Measurements from ENCODE around the gene COMMD1. TPM values are rescaled to one million over a fixed set of nuclear protein-coding genes. Genes with fewer than 3 reads are reported as not detected.

COMMD1 gene
- total and polyA plus RNA-seq, 7 experiments from 2014 or later = 15.6 to 65.3 (median 21.4) TPM

DNA sequence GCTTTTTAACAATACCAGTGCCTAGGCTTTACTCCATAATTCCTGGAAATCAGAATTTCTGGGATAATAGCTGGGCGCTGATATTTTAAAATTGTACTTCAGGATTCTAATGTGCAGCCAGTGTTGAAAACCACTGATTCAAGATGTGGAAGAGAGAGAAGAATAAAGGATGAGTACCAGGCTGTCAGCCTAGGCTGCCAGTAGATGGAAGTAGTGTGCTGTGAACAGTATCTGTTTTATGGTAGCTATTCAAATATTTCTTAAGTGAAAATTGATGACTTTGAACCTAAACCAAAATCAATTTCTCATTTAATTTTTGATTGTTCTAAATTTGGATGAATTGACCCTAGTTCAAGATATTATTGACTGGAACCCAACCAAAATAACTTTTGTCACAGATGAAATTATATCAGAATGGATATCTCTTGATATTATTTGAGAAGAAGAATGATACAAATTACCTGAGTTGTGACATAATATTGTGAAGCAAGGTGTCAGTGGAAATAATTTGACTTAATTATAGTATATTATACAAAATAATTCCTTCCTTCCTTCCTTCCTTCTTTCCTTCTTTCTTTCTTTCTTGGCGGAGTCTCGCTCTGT is 88.0 kb downstream of the COMMD1 start:
- intact Hi-C loops (cut with micrococcal nuclease) = loop anchor here in 1 of 2 donors (1.0 to 5.0 kb wide), 2 partner anchors 419 to 784 kb away; no protein-coding TSS in a partner anchor
- Histone ChIP-seq H3K27me3 (ENCODE audit: control insufficient read depth in 2 of 2, insufficient read depth in 2 of 2, low read length in 2 of 2) (no peaks in the 10 kb centered on the region), H3K4me1 (ENCODE audit: control insufficient read depth in 2 of 2, insufficient read depth in 2 of 2, low read length in 2 of 2) (no peaks in the 10 kb centered on the region), H3K27ac (ENCODE audit: low read depth, low read length) (no peak overlapping the region), H3K4me3 (ENCODE audit: low read length) (no peak overlapping the region), H3K9me3 (ENCODE audit: control insufficient read depth in 2 of 3, low read length in 3 of 3) (no peaks in the 10 kb centered on the region), H3K36me3 (ENCODE audit: control insufficient read depth in 2 of 3, insufficient read depth in 3 of 3, low read length in 3 of 3) (no peaks in the 10 kb centered on the region)
- peaks cover 0 to 1% (median 0%) of the 10 kb centered on the region in 11 donors for H3K9me3 Mint-ChIP-seq
- ChIA-PET POLR2A (interaction anchor here (0.6 kb wide), 1 partner anchor 36 kb away, joined by 3 read pairs; no protein-coding TSS in a partner anchor), CTCF (interaction anchor here (1.0 to 1.6 kb wide), 2 partner anchors 419 to 421 kb away, joined by 3 to 4 read pairs; no protein-coding TSS in a partner anchor)
- H3K27ac Mint-ChIP-seq = no peak overlapping the region
- H3K4me3 Mint-ChIP-seq = no peak overlapping the region
- H3K27me3 Mint-ChIP-seq = no peaks in the 10 kb centered on the region
- H3K4me1 Mint-ChIP-seq = peaks cover 5 to 13% (median 8%) of the 10 kb centered on the region in 7 donors
- ATAC-seq (peak; percentile 63), DNase-seq (peak in 3 of 9 donors; percentile 11 to 20 (median 12))
- peaks cover 0 to 27% (median 7%) of the 10 kb centered on the region in 5 donors for H3K36me3 Mint-ChIP-seq

DNA sequence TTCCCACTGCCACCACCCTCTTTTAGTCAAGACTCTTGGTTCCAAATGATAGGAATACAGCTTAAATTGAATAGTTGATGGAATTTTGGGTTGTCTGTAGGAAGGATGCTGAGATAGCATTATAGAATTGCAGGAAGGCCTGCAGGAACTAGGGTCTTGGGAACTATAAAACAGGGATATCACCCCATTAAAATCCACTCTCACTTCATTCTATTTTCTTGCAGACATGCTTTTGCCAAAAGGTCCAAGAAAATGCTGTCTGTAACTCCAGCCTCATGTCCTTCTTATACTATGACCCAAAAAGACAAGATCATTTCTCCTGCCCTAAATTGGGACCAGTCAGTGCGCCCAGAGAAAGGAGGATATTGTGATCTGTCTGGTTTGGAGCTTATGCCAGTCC is 89.1 kb downstream of the COMMD1 start:
- Histone ChIP-seq H3K4me1 (ENCODE audit: control insufficient read depth in 2 of 2, insufficient read depth in 2 of 2, low read length in 2 of 2) (no peaks in the 10 kb centered on the region), H3K27me3 (ENCODE audit: control insufficient read depth in 2 of 2, insufficient read depth in 2 of 2, low read length in 2 of 2) (no peaks in the 10 kb centered on the region), H3K4me3 (ENCODE audit: low read length) (no peak overlapping the region), H3K36me3 (ENCODE audit: control insufficient read depth in 2 of 3, insufficient read depth in 3 of 3, low read length in 3 of 3) (no peaks in the 10 kb centered on the region), H3K27ac (ENCODE audit: low read depth, low read length) (no peak overlapping the region), H3K9me3 (ENCODE audit: control insufficient read depth in 2 of 3, low read length in 3 of 3) (no peaks in the 10 kb centered on the region)
- Mint-ChIP-seq H3K27me3 (no peaks in the 10 kb centered on the region), H3K9me3 (no peaks in the 10 kb centered on the region), H3K36me3 (peaks cover 0 to 20% (median 0%) of the 10 kb centered on the region in 5 donors), H3K4me1 (peaks cover 5 to 13% (median 8%) of the 10 kb centered on the region in 7 donors), H3K4me3 (no peak overlapping the region), H3K27ac (peak overlapping the region in 1 of 9 donors; percentile 57)
- ATAC-seq = no peak
- DNase-seq = no peak
- ChIA-PET CTCF (interaction anchor here (0.6 to 1.6 kb wide), 2 partner anchors 403 to 420 kb away, joined by 3 to 4 read pairs; no protein-coding TSS in a partner anchor), POLR2A (interaction anchor here (0.6 kb wide), 1 partner anchor 145 kb away, joined by 3 read pairs; no protein-coding TSS in a partner anchor)
- intact Hi-C loops (cut with micrococcal nuclease) = loop anchor here in 1 of 2 donors (5.0 kb wide), 1 partner anchor 783 kb away; no protein-coding TSS in a partner anchor

DNA sequence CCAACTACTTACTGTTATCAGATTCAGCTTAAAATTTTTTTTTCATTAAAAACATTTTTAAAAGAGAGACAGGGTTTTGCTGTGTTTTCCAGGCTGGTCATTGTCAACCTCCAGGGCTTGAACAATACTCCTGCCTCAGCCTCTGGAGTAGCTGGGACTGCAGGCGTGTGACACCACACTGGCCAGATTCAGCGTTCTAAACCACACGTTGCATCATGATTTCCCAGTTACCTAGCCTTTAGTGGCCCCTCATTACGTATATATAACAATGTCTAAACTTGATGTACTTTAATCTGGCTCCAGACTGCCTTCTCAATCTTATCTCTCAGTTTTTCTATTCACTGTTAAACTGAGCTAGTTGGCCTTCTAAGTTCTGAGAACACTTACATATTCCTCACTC is 89.6 kb downstream of the COMMD1 start:
- H3K27me3 Mint-ChIP-seq = no peaks in the 10 kb centered on the region
- no peaks in the 10 kb centered on the region for H3K9me3 ChIP-seq (ENCODE audit: control insufficient read depth in 2 of 3, low read length in 3 of 3)
- H3K9me3 Mint-ChIP-seq = no peaks in the 10 kb centered on the region
- H3K36me3 ChIP-seq (ENCODE audit: control insufficient read depth in 2 of 3, insufficient read depth in 3 of 3, low read length in 3 of 3) = no peaks in the 10 kb centered on the region
- ChIA-PET POLR2A (interaction anchor here (0.6 kb wide), 1 partner anchor 144 kb away, joined by 3 read pairs; no protein-coding TSS in a partner anchor), CTCF (interaction anchor here (0.7 kb wide), 1 partner anchor 416 kb away, joined by 4 read pairs; no protein-coding TSS in a partner anchor)
- H3K27me3 ChIP-seq (ENCODE audit: control insufficient read depth in 2 of 2, insufficient read depth in 2 of 2, low read length in 2 of 2) = no peaks in the 10 kb centered on the region
- H3K27ac ChIP-seq (ENCODE audit: low read depth, low read length) = no peak overlapping the region
- DNase-seq = no peak
- H3K4me3 ChIP-seq (ENCODE audit: low read length) = no peak overlapping the region
- no peak for ATAC-seq
- H3K4me1 ChIP-seq (ENCODE audit: control insufficient read depth in 2 of 2, insufficient read depth in 2 of 2, low read length in 2 of 2) = no peaks in the 10 kb centered on the region
- peaks cover 0 to 15% (median 0%) of the 10 kb centered on the region in 5 donors for H3K36me3 Mint-ChIP-seq
- H3K4me3 Mint-ChIP-seq = no peak overlapping the region
- intact Hi-C loops (cut with micrococcal nuclease) = no loop called here
- peaks cover 5 to 9% (median 8%) of the 10 kb centered on the region in 7 donors for H3K4me1 Mint-ChIP-seq
- H3K27ac Mint-ChIP-seq = no peak overlapping the region

DNA sequence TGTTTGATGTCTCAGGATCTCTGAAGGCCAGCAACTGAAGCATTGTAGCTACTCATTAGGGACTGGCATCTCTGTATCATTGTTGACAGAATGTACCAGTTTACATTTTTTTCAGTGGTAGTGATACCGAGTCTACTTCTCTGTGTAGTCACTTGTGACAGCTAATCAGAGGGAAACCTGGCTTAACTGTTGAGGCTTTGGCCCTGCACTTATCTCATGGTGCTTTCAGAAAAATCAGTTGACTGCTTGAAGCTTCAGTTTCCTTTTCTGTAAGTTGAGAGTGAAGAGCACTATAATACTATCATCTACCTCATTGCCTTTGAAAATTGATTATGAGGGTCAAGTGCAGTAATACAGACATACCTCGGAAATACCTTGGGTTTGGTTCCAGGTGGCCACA is 90.0 kb downstream of the COMMD1 start:
- no peaks in the 10 kb centered on the region for H3K27me3 Mint-ChIP-seq
- ChIA-PET POLR2A (no interaction called here), CTCF (interaction anchor here (0.6 to 0.7 kb wide), 3 partner anchors 39 to 1036 kb away, joined by 3 to 4 read pairs (median 3); no protein-coding TSS in a partner anchor)
- Histone ChIP-seq H3K4me1 (ENCODE audit: control insufficient read depth in 2 of 2, insufficient read depth in 2 of 2, low read length in 2 of 2) (no peaks in the 10 kb centered on the region), H3K27me3 (ENCODE audit: control insufficient read depth in 2 of 2, insufficient read depth in 2 of 2, low read length in 2 of 2) (no peaks in the 10 kb centered on the region), H3K27ac (ENCODE audit: low read depth, low read length) (no peak overlapping the region), H3K4me3 (ENCODE audit: low read length) (no peak overlapping the region), H3K36me3 (ENCODE audit: control insufficient read depth in 2 of 3, insufficient read depth in 3 of 3, low read length in 3 of 3) (no peaks in the 10 kb centered on the region), H3K9me3 (ENCODE audit: control insufficient read depth in 2 of 3, low read length in 3 of 3) (no peaks in the 10 kb centered on the region)
- no peak overlapping the region for H3K4me3 Mint-ChIP-seq
- H3K4me1 Mint-ChIP-seq = peaks cover 5 to 9% (median 8%) of the 10 kb centered on the region in 7 donors
- ATAC-seq (no peak), DNase-seq (no peak)
- intact Hi-C loops (cut with micrococcal nuclease) = no loop called here
- H3K9me3 Mint-ChIP-seq = no peaks in the 10 kb centered on the region
- H3K36me3 Mint-ChIP-seq = peaks cover 0 to 13% (median 0%) of the 10 kb centered on the region in 5 donors
- H3K27ac Mint-ChIP-seq = no peak overlapping the region

DNA sequence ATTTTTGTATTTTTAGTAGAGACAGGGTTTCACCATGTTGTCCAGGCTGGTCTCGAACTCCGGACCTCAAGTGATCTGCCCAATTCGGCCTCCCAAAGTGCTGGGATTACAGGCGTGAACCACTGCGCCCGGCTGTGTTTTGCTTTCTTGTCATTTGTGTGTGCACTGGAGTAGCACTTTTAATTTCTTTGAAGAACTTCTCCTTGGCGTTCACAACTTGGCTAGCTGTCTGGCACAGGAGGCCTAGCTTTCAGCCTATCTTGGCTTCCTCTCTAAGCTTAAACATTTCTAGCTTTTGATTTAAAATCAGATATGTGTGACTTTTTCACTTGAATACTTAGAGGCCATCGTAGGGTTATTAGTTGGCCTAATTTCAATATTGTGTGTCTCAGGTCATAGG is 93.0 kb downstream of the COMMD1 start:
- Mint-ChIP-seq H3K9me3 (no peaks in the 10 kb centered on the region), H3K27ac (no peak overlapping the region), H3K4me3 (no peak overlapping the region), H3K27me3 (no peaks in the 10 kb centered on the region), H3K4me1 (peaks cover 0 to 8% (median 4%) of the 10 kb centered on the region in 7 donors), H3K36me3 (peaks cover 0 to 25% (median 8%) of the 10 kb centered on the region in 5 donors)
- intact Hi-C loops (cut with micrococcal nuclease) = no loop called here
- POLR2A ChIA-PET = no interaction called here
- Histone ChIP-seq H3K36me3 (ENCODE audit: control insufficient read depth in 2 of 3, insufficient read depth in 3 of 3, low read length in 3 of 3) (peaks cover 0 to 5% (median 0%) of the 10 kb centered on the region in 3 experiments), H3K9me3 (ENCODE audit: control insufficient read depth in 2 of 3, low read length in 3 of 3) (no peaks in the 10 kb centered on the region), H3K27me3 (ENCODE audit: control insufficient read depth in 2 of 2, insufficient read depth in 2 of 2, low read length in 2 of 2) (no peaks in the 10 kb centered on the region), H3K4me3 (ENCODE audit: low read length) (no peak overlapping the region), H3K4me1 (ENCODE audit: control insufficient read depth in 2 of 2, insufficient read depth in 2 of 2, low read length in 2 of 2) (no peaks in the 10 kb centered on the region), H3K27ac (ENCODE audit: low read depth, low read length) (no peak overlapping the region)
- DNase-seq (no peak), ATAC-seq (no peak)
- CTCF ChIA-PET = no interaction called here

DNA sequence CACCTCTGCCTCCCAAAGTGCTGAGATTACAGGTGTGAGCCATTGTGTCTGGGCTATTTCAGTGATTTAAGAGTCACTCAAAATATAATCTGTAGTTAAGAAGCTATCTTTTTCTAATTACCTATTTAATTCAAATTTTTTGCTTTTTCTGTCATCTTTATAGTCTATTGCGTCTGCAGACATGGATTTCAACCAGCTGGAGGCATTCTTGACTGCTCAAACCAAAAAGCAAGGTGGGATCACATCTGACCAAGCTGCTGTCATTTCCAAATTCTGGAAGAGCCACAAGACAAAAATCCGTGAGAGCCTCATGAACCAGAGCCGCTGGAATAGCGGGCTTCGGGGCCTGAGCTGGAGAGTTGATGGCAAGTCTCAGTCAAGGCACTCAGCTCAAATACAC is 95.1 kb downstream of the COMMD1 start:
- H3K27ac Mint-ChIP-seq = no peak overlapping the region
- CTCF ChIA-PET = no interaction called here
- POLR2A ChIA-PET = no interaction called here

More for the DNA sequence above, 95.1 kb downstream of the COMMD1 start:
- H3K4me3 Mint-ChIP-seq = no peak overlapping the region
- Histone ChIP-seq H3K4me3 (ENCODE audit: low read length) (no peak overlapping the region), H3K27me3 (ENCODE audit: control insufficient read depth in 2 of 2, insufficient read depth in 2 of 2, low read length in 2 of 2) (no peaks in the 10 kb centered on the region), H3K9me3 (ENCODE audit: control insufficient read depth in 2 of 3, low read length in 3 of 3) (no peaks in the 10 kb centered on the region), H3K36me3 (ENCODE audit: control insufficient read depth in 2 of 3, insufficient read depth in 3 of 3, low read length in 3 of 3) (peaks cover 0 to 5% (median 0%) of the 10 kb centered on the region in 3 experiments), H3K4me1 (ENCODE audit: control insufficient read depth in 2 of 2, insufficient read depth in 2 of 2, low read length in 2 of 2) (no peaks in the 10 kb centered on the region), H3K27ac (ENCODE audit: low read depth, low read length) (no peak overlapping the region)
- peaks cover 0 to 5% (median 2%) of the 10 kb centered on the region in 7 donors for H3K4me1 Mint-ChIP-seq
- intact Hi-C loops (cut with micrococcal nuclease) = no loop called here
- H3K27me3 Mint-ChIP-seq = no peaks in the 10 kb centered on the region
- ATAC-seq (no peak), DNase-seq (no peak)
- H3K36me3 Mint-ChIP-seq = peaks cover 0 to 38% (median 23%) of the 10 kb centered on the region in 5 donors
- peaks cover 0 to 3% (median 0%) of the 10 kb centered on the region in 11 donors for H3K9me3 Mint-ChIP-seq

Data from naive thymus-derived CD4-positive, alpha-beta T cell (primary cell).